CD14-positive monocyte (primary cell): Measurements from ENCODE around the gene PDE6B. TPM values are rescaled to one million over a fixed set of nuclear protein-coding genes. Genes with fewer than 3 reads are reported as not detected.

Source experiments
- DNase-seq, 3 donors: peaks; one replicate each; pipeline ENCODE4 v3.0.0-alpha.2; 2011 to 2022
- H2AFZ ChIP-seq: 2 replicates; pipeline ENCODE4 v1.6.0; 2012; ENCODE audit warnings: mild to moderate bottlenecking, low read depth, low read length, inconsistent platforms; ENCODE audit not compliant: insufficient read depth, poor library complexity, severe bottlenecking
- H3K27ac ChIP-seq, 2 donors: 1 replicate in 1 of 2; 2 replicates in 1 of 2; pipeline ENCODE4 v1.5.1; 2012 to 2013; ENCODE audit warnings: low read length in 2 of 2, control low read depth in 1 of 2, inconsistent platforms in 1 of 2, low read depth in 1 of 2, mild to moderate bottlenecking in 1 of 2
- H3K27me3 ChIP-seq, 2 donors: one replicate each; pipeline versions ENCODE4 v1.6.0 to v1.6.1; 2011 to 2013; ENCODE audit warnings: low read length in 2 of 2; ENCODE audit not compliant: control insufficient read depth in 2 of 2, insufficient read depth in 2 of 2
- H3K36me3 ChIP-seq, 2 donors: replicated peaks in 1 of 2; 1 replicate in 1 of 2; 2 replicates in 1 of 2; pipeline versions ENCODE4 v1.5.1 to v1.6.1; 2012 to 2013; ENCODE audit warnings: low read length in 2 of 2, control low read depth in 1 of 2, inconsistent platforms in 1 of 2, mild to moderate bottlenecking in 1 of 2; ENCODE audit not compliant: insufficient read depth in 2 of 2, control insufficient read depth in 1 of 2
- H3K4me1 ChIP-seq, 2 donors: 1 replicate in 1 of 2; 2 replicates in 1 of 2; pipeline versions ENCODE4 v1.5.1 to v1.6.1; 2012 to 2013; ENCODE audit warnings: low read length in 2 of 2, control low read depth in 1 of 2, inconsistent platforms in 1 of 2, mild to moderate bottlenecking in 1 of 2, moderate library complexity in 1 of 2; ENCODE audit not compliant: insufficient read depth in 2 of 2, control insufficient read depth in 1 of 2
- H3K4me2 ChIP-seq: replicated peaks from 2 replicates; pipeline ENCODE3; 2012; ENCODE audit warnings: low read length, moderate library complexity, mild to moderate bottlenecking; ENCODE audit not compliant: poor library complexity, severe bottlenecking; ENCODE audit errors: extremely low read depth
- H3K4me3 ChIP-seq, 3 experiments: fragments of 200-600 bp in 1 of 3; sonication (generic) in 1 of 3; replicated peaks in 1 of 3; 1 replicate in 2 of 3; 2 replicates in 1 of 3; pipeline ENCODE4 v1.5.1; 2011 to 2013; ENCODE audit warnings: low read length in 3 of 3, mild to moderate bottlenecking in 3 of 3, control low read depth in 2 of 3, low read depth in 2 of 3, inconsistent platforms in 1 of 3, moderate library complexity in 1 of 3
- H3K79me2 ChIP-seq: 2 replicates; pipeline ENCODE4 v1.6.0; 2012; ENCODE audit warnings: mild to moderate bottlenecking, control low read depth, inconsistent platforms, low read length, moderate library complexity; ENCODE audit not compliant: insufficient read depth
- H3K9ac ChIP-seq: 2 replicates; pipeline ENCODE4 v1.6.0; 2017; ENCODE audit warnings: low read length, mild to moderate bottlenecking; ENCODE audit not compliant: insufficient read depth, poor library complexity, severe bottlenecking
- H3K9me3 ChIP-seq, 2 donors: replicated peaks in 1 of 2; 1 replicate in 1 of 2; 2 replicates in 1 of 2; pipeline versions ENCODE4 v1.5.1 to v1.6.1; 2012 to 2013; ENCODE audit warnings: low read length in 2 of 2, control low read depth in 1 of 2; ENCODE audit not compliant: control insufficient read depth in 1 of 2, insufficient read depth in 1 of 2
- H4K20me1 ChIP-seq: 2 replicates; pipeline ENCODE4 v1.6.0; 2012; ENCODE audit warnings: mild to moderate bottlenecking, low read length, control low read depth, moderate library complexity; ENCODE audit not compliant: insufficient read depth
- H3K27ac Mint-ChIP-seq, 7 donors: one replicate each; pipeline ENCODE4 v1.8.0; 2020; ENCODE audit warnings: mild to moderate bottlenecking in 7 of 7, mixed read lengths in 7 of 7, moderate library complexity in 6 of 7, inconsistent platforms in 2 of 7
- H3K27me3 Mint-ChIP-seq, 3 donors: one replicate each; pipeline ENCODE4 v1.8.0; 2021 to 2022; ENCODE audit warnings: low read depth in 3 of 3, mild to moderate bottlenecking in 3 of 3, mixed read lengths in 3 of 3, moderate library complexity in 3 of 3, inconsistent platforms in 1 of 3
- H3K36me3 Mint-ChIP-seq, 2 donors: one replicate each; pipeline ENCODE4 v1.8.0; 2020; ENCODE audit warnings: mixed read lengths in 2 of 2, inconsistent platforms in 1 of 2, mild to moderate bottlenecking in 1 of 2
- H3K4me1 Mint-ChIP-seq: one replicate; pipeline ENCODE4 v1.8.0; 2020; ENCODE audit warnings: mild to moderate bottlenecking, mixed read lengths
- H3K4me3 Mint-ChIP-seq, 2 donors: one replicate each; pipeline ENCODE4 v1.8.0; 2020; ENCODE audit warnings: mild to moderate bottlenecking in 2 of 2, mixed read lengths in 2 of 2, moderate library complexity in 1 of 2
- H3K9me3 Mint-ChIP-seq, 7 donors: one replicate each; pipeline ENCODE4 v1.8.0; 2020 to 2022; ENCODE audit warnings: mixed read lengths in 7 of 7, mild to moderate bottlenecking in 6 of 7, moderate library complexity in 6 of 7, inconsistent platforms in 2 of 7
- WGBS: methylation state at CpG from one replicate; pipeline ENCODE4 v1.1.5; 2013; ENCODE audit warnings: missing lambda C conversion rate; ENCODE audit not compliant: insufficient coverage; 5-methylcytosine and 5-hydroxymethylcytosine counted together
- intact Hi-C, 2 donors: fragments of 100-400 bp; cut with micrococcal nuclease; formaldehyde crosslinking; loops; one replicate each; pipeline versions ENCODE4 v1.15.0 to v1.15.1; 2023
- polyA plus RNA-seq, 3 donors: library from polyadenylated mRNA; depleted of rRNA in 1 of 3; unstranded in 2 of 3; stranded (reverse) in 1 of 3; fragments of 300-500 nt in 2 of 3; fragments of >200 nt in 1 of 3; fragmentation: Illumina TruSeq in 2 of 3; gene quantifications; 1 replicate in 2 of 3; 2 replicates in 1 of 3; pipeline ENCODE4 v1.2.3, GENCODE V29; 2012 to 2021
- TF ChIP-seq, protein P1 (sequence below): fragments of 200-600 bp; IDR thresholded peaks from one replicate; pipeline ENCODE4 v1.8.0; 2022; ENCODE audit warnings: antibody characterized with exemption, mild to moderate bottlenecking

The PDE6B gene
- polyA plus RNA-seq, 3 donors = 3.7 to 6.3 (median 4.6) TPM

DNA sequence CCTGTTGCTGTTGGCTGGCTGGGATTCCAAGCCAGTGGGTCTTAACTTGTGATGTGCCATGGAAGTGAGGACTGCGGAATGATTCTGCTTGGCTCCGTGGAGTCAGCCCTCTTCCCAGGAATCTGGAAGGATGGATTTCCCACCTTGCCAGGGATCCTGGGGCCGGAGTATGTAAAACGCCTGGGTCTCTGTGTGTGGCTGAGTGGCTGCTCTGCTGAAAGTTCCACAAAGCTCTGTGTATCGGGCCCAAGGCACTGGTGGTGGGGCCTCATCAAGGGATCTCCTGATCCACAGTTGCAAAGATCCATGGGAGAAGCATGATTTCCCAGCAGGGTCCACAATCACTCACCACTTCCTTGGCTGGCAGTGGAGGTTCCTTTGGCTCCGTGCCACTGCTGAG is 25.2 kb upstream of the PDE6B start:
- Mint-ChIP-seq H3K27ac (no peak overlapping the region), H3K9me3 (peaks cover 11 to 29% (median 16%) of the 10 kb centered on the region in 7 donors), H3K36me3 (no peaks in the 10 kb centered on the region), H3K4me3 (no peak overlapping the region), H3K4me1 (no peaks in the 10 kb centered on the region), H3K27me3 (peaks cover 0 to 14% (median 7%) of the 10 kb centered on the region in 3 donors)
- H3K4me2 ChIP-seq = no peak overlapping the region
- intact Hi-C loops = no loop called here
- no peaks in the 10 kb centered on the region for H3K36me3 ChIP-seq
- H3K9ac ChIP-seq = no peak overlapping the region
- no peaks in the 10 kb centered on the region for H4K20me1 ChIP-seq
- no peaks in the 10 kb centered on the region for H3K79me2 ChIP-seq
- WGBS = 82% methylated on average over 6 of the region's 6 CpGs
- no peaks in the 10 kb centered on the region for H3K4me1 ChIP-seq
- no peaks in the 10 kb centered on the region for H3K9me3 ChIP-seq
- TF ChIP-seq, protein P1, sequence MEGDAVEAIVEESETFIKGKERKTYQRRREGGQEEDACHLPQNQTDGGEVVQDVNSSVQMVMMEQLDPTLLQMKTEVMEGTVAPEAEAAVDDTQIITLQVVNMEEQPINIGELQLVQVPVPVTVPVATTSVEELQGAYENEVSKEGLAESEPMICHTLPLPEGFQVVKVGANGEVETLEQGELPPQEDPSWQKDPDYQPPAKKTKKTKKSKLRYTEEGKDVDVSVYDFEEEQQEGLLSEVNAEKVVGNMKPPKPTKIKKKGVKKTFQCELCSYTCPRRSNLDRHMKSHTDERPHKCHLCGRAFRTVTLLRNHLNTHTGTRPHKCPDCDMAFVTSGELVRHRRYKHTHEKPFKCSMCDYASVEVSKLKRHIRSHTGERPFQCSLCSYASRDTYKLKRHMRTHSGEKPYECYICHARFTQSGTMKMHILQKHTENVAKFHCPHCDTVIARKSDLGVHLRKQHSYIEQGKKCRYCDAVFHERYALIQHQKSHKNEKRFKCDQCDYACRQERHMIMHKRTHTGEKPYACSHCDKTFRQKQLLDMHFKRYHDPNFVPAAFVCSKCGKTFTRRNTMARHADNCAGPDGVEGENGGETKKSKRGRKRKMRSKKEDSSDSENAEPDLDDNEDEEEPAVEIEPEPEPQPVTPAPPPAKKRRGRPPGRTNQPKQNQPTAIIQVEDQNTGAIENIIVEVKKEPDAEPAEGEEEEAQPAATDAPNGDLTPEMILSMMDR = no peak
- no peaks in the 10 kb centered on the region for H3K27me3 ChIP-seq
- DNase-seq = no peak
- no peak overlapping the region for H2AFZ ChIP-seq
- no peak overlapping the region for H3K27ac ChIP-seq
- no peak overlapping the region for H3K4me3 ChIP-seq

DNA sequence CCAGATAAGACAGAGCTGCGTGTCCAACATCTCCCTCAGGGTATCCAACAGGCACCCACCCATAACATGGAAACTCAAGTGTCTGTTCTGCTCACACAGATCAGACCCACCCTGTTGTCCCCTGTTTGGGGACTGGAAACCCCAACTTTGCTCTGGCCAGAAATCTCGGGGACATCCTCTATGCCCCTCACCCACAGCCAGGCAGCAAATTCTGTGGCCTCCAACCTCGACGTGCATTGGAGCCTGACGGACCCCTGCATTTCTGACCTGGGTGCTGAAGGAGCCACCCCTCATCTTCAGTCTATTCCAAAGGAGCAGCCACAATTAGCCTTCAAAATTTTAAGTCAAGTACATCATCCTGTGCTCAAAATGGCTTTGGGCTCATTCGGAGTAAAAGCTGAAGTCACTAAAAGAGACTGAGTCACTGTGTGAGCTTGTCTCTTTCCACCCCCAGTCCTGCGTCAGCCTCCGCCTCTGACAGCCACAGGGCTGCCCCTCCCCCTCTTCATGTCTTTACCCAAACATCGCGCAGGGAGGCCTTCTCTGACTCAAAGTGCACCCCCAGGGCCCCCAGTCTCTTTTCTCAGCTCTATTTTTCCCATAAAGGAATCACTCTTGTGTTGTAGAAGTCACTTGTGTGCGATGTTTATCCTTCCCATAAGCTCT is 24.4 kb upstream of the PDE6B start:
- Mint-ChIP-seq H3K27me3 (peaks cover 0 to 14% (median 7%) of the 10 kb centered on the region in 3 donors), H3K4me1 (no peaks in the 10 kb centered on the region), H3K36me3 (no peaks in the 10 kb centered on the region), H3K9me3 (peaks cover 6 to 33% (median 12%) of the 10 kb centered on the region in 7 donors), H3K4me3 (no peak overlapping the region), H3K27ac (no peak overlapping the region)
- no peaks in the 10 kb centered on the region for H3K36me3 ChIP-seq
- no peaks in the 10 kb centered on the region for H4K20me1 ChIP-seq
- H3K9me3 ChIP-seq = no peaks in the 10 kb centered on the region
- WGBS = 86% methylated on average over 8 of the region's 11 CpGs
- no peak overlapping the region for H3K4me3 ChIP-seq
- H3K79me2 ChIP-seq = no peaks in the 10 kb centered on the region
- no peak overlapping the region for H2AFZ ChIP-seq
- no peak overlapping the region for H3K9ac ChIP-seq
- no peak overlapping the region for H3K27ac ChIP-seq
- H3K4me2 ChIP-seq = no peak overlapping the region
- H3K27me3 ChIP-seq = no peaks in the 10 kb centered on the region
- DNase-seq = no peak
- TF ChIP-seq, protein P1 = no peak
- H3K4me1 ChIP-seq = no peaks in the 10 kb centered on the region
- intact Hi-C loops = no loop called here
